GM15510 (cell line): Measurements from ENCODE around the gene SYT7.

Experiments used
- POLR2A ChIP-seq: IDR thresholded peaks from 3 replicates; pipeline ENCODE4 v1.6.1; 2011; ENCODE audit warnings: borderline replicate concordance; ENCODE audit not compliant: insufficient read length; ENCODE audit errors: extremely low read depth

Gene SYT7

DNA sequence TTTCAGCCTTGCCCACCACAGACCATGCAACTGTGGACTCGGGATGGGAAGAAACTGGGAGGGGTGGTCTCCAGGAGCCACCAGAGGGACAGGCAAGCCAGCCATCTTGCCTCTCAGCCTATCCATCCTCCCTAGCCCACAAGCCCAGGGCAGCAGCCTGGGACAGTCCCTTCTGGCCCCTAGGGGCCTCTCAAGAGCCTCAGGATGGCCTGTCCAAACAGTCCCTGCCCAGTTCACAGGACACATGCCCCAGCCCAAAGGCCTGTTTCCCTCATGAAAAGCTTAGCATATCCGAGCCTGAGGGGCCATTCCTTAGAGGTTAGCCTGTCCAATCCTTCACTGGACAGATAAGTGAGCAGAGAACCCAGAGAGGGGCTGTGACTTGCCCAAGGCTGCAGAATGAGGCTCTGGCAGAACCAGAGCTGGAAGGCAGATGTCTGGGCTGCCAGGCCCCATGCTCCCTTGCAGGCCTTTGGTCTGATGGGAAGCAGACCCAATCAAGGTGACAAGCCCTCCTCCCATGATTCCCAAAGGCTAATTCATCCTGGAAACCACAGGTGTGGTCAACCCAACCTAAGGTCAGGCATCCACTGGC lies 44.1 kb downstream of the SYT7 start:
- TF ChIP-seq POLR2A: no peak

DNA sequence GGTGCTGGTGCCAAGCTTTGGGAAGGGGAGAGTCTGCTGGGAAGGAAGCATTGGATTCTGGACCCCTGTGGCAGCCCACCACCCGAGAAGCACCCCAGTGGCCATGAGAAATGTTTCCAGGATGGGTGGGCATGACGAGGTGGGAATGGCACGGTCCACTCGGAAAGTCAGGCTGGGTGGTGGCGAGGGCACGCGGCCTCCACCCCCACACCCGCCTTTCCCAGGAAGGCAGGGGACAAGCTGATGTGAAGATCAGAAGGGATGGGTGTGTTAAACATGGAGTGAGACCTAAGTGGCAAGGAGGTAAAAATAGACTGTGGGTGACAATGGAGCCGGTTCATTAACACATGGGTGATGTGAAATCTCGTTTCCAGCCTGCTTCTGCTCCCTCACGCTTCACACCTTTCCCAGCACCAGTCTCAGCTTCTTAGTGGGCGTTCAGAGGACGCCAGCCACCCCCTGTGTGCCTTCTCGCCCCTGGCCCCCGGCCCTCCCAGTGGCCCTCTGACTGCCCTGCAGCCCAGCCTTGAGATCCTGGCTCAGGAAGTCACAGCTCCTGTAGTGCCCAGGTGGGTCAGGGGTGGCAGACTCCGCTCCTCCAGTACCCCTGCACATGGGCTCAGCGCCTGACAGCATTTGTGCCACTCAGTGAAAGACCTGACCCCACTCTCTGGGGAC lies 44.7 kb downstream of the SYT7 start:
- TF ChIP-seq POLR2A: no peak

GRCh38 chr11:61534933-61535839 lies 45.7 kb downstream of the SYT7 start:
- no peak for TF ChIP-seq POLR2A

DNA sequence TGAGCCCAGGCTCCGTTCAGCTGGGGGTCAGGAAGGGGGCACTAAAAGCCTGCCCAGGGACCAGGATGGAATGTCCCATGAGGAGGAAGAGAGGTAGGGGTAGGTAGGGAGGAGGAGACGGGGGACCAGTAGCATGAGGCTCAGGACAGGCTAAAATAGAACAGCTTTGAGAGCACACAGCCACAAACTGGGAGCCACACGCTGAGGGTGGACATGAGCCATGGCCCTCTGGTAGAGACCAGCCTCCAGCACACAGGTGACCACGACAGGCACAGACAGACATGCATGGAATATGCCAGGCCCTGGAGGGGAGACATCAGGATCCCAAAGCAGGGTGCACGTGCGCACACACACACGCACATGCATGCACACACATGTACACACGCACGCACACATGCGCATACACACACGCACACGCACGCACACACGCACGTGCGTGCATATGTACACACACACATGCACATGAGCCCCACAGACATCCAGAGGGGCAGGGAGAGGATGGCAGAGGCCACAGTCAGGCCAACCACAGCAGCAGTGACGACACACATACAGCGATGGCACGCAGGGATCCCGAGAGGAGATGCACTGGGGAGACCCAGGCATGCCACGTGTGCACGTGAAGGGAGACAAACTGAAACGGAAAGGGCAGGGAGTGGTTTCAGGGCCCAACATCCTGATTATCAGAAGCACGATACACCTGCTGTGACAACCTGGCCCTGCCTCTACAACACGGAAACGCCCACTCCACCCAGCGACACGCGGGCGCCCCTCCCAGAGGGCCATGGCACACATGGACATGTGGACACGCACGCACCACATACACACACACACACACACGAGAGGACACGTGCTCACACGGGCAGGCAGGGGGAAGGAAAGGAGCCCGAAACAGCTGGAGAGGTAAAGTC lies 46.6 kb downstream of the SYT7 start:
- no peak for TF ChIP-seq POLR2A

DNA sequence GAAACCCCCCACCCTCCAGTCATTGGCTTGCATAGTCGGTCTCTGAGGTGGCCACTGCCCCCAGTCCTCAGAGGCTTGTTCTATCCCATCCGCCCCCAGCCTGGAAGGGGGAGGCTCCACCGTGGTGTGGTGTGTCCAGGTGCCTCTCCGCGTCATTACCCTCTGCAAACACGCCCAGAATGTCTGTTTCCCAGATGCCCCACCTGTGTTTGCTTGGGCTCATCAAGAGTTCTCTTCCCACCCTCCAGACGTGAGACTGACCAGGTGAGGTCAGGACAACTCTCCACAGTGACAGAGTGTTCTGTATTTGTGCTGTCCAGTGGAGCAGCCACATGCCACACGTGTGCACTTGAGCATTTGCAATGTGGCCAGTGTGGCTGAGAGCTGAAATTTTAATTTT lies 47.5 kb downstream of the SYT7 start:
- no peak for TF ChIP-seq POLR2A

GRCh38 chr11:61533039-61533375 lies 47.9 kb downstream of the SYT7 start:
- TF ChIP-seq POLR2A: no peak

DNA sequence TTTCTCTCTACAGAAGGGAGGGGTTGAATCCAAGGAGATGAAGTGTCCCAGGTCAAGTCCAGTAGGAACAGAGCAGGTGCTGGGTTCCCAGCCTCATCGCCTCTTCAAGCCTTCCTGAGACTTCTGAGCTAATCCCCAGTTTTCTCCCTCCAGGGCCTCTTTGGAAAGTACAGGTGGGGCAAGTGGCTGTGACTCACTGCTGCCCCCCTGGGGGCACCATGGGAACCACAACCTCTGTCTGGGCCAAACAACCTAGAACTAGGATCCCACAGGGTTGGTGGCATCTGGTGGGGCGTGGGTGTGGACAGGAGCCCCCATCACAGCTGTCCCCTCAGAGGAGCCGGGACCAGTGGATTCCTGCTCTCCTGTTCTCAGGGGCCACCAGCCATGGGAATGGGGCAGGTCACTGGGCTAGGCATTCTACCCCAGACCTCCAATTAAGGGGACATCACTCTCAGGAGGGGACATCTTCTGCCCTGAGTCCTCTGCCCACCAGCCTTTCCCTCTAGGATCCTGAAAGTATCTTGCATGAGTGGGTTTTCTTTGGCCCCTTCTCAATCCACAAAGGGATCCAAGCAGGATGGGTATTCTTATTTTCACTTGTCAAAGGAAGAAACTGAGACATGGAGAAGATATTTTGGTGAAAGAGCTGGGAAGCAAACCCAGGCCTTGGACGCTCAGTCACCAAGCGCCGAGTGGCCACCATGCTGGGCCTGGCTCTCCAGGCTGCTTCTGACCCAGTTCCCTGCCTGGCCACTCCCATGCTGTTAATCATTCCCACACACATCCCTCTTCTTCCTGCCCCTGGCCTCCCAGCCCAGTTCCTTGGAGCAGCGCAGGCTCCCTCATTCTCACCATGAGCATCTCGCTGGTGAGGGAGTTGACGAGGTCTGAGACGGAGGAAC lies 48.5 kb downstream of the SYT7 start:
- TF ChIP-seq POLR2A: no peak

GRCh38 chr11:61531044-61531443 lies 49.8 kb downstream of the SYT7 start:
- no peak for TF ChIP-seq POLR2A

- no peak for TF ChIP-seq POLR2A
Observed at GRCh38 chr11:61529537-61530225, 51.2 kb downstream of the SYT7 start.

DNA sequence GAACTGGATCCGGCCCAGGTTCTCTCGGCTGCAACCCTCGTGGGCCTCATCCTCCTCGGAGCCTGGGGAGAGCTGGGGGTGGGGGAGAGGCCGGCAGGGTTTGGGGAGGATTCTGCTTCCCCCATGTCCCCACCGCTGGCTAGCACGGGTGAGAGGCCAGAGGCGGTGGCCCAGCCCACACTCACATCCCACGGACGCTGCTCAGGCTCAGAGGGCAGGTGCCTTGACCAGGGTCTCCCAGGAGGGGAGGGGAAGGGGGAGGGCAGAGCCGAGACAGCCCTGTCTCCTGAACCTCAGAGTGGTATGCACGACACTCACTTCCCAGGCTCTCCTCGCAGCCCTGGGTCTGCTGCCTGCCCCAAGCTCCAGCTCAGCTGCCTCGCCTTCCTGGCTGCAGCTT lies 52.8 kb downstream of the SYT7 start:
- TF ChIP-seq POLR2A: no peak

DNA sequence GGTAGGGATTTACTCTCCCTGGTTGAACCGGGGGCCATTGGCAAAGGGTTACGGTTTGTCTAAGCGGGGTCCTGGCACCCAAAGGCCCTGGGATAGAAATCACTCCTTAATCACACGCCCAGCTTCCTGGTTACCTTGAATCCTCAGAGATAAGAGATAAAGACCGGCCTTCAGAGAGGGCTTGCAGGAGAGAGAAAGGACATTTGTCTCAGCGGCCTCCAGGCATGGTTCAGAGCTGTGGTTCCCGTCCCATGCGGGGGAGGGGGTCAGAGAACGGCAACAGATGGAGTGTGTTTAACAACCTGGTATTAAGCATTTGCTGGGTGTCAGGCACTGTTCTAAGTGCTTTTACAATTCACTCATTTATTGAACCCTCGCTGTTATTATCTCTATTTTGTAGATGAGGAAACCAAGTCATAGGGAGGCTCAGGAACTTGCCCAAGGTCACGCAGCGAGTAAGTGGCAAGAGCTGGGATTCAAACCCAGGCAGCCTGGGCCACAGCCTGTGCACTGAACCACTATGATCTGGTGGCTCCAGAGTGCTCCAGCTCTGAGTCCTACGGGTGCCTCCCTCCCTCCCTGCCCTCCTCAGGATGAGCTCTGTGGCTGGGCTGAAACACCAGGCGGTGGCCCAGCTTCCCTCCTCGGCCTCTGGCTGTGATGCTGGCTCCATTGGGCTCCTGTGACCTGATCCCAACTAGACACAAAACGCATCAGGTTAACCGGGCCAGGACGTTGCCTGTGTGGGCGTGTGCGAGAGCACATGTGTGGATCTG lies 53.7 kb downstream of the SYT7 start:
- no peak for TF ChIP-seq POLR2A

GRCh38 chr11:61526229-61526628 lies 54.6 kb downstream of the SYT7 start:
- no peak for TF ChIP-seq POLR2A
